CD4-positive, alpha-beta T cell treated with Interleukin-15 for 1 hour (primary cell): ENCODE results near the gene ARMCX5.
A peak's percentile ranks its signal among the peaks of the same experiment; 100 is the strongest.

Source experiments
- DNase-seq: peaks from one replicate; pipeline ENCODE4 v3.0.0-alpha.2; 2020

ARMCX5 gene

DNA sequence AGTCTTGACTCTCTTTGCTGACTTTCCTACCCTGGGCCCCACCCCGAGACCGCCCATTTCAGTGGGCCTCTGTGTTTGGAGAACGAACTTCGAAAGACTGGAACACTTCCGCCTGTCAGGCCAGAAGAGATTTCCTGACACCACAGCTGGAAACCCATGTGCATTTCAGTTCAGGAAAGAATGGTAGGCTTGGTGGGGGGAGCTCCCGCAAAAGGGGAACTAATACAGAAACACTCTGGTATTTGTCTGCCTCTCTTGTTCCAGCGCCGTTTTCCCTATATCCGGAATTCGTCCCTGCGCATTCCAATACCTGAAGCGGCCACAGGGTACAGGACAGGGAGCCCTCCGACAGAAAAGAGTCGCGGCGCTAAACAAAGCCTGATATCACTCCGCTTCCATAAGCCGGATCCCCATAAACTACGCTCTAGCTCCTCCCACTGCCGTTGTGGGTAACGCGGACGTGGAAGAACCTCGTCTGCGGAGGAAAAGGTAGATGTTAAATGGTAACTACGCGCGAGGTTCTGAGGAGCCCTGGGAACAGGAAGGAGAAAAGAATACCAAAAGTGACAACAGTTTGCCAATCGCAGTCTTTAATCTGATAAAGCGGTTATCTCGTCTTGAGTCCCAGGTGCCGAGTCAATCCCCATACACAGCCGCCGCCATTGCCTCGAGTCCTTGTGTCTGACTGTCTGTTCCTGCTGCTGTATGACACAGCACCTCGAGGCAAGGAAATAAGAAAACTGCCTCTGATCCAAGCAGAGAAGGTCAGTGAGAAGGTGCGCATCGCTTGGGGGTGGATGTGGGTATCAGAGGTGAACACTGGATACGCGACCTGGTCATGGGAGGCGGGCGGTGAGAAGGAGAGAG lies at the start of gene ARMCX5:
ARMCX5 (plus strand) TSS at position 432 of the 867 bp plus-strand sequence. CDS start 2,627 bp downstream, outside the sequence.
- peak; percentile 74 for DNase-seq

DNA sequence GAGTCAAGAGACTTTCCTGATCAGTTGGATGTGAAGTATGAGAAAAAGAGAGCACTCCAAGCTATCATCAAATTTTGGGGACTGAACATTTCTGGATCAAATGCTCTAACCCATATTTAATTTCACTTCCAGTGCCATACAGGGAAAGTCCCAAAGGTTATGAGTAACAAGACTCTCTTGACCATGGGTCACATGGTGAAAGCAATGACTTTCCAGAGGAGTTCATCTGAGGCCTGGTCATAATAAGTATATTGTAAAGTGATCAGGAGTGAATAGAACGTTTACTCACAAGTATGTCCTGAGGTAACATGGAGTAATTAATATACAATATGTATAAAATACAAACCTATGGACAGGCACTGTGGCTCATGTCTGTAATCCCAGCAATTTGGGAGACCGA lies 40.7 kb upstream of the ARMCX5 start:
- no peak for DNase-seq

DNA sequence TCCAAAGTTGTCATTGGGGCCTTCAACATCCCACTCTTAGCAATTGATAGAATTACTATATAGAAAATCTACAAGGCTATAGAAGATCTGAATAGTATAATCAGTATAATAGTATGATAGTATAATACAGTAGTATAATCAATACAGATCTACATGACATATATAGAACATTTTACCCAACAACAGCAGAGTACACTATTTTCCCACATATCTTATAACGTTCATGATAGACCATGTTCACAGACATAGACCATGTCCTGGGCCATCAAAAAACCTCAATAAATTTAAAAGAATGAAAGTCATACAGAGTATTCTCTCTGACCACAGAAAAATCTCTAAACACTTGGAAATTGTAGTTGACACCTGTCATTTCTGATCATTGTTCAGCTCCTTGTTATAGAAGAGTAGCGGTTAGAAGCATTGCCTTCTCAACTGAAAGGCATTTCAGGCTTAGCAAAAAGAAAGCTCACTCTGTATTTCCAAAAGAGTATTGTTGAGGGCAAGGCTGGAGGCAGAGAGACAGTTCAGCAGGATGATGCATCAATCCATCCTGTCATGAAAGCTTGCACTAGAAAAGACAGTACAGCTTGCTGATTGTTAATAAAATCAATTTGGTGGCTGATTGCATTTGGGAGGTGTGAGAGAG lies 38.8 kb upstream of the ARMCX5 start:
- DNase-seq = no peak

DNA sequence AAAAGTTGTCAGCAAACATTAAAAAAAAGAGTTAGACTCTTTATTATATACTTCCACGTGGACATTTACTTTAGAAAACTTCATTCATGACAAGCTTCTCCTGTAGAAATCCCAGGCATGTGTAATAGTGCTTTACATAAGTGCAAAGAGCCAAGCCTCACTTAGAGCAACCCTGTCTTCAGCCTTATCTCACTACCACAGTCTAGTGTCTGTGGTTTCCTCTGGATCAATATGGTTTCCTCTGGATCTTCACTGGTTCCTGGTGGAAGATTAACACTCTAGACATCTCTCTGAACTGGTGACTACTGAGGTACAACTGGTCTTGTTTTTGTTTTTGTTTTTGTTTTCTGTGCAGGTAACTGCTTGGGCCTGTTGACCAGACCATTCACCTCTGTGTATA lies 18.4 kb upstream of the ARMCX5 start:
- no peak for DNase-seq

DNA sequence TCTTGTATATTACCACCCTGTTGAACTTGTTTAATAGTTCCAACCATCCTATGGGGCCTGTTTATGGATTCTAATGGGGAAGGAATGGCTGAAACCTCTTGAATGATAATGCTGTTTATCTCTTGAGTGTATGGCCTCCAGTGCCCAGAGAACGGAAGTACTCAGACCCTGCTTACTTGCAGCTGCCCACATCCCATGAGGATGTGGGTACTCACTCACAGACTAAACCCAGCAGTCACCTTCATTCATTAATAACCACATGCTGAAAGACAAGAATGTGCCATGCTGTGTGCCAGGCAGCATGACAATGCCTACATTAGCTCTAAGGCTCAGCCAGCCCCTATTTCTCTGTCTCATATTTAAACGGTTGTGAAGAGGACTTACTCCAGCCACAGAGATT lies 5.9 kb upstream of the ARMCX5 start:
- no peak for DNase-seq

DNA sequence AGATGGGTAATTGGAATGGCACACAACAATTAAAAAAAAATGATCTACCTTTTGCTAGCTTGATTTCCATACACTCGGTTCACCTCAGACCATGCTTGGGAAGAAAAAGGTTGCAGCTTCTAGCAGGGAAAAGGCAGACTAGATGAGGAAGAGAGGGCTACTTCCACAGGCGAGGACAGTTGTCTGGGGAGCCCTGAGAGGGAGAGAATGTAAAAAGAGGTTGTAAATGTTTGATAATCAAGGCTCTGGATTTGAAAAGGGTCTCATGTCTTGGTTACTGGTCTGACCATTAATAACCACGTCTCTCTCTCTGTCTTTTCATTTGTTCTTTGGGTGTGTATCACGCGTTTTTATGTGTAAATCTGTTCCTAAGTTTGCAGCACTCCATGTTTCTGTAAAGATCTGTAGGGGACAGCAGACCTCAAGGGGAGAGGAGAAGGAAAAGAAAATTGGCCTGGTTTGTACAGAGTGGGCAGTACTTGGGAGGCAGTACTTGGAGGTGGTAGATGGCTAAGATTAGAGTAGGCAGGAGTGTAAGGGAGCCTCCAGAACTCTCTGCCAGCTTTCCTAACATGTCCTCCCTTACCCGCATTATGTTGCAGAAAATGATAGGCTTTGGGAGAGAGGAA lies 750 bp downstream of the ARMCX5 start:
- DNase-seq = no peak

DNA sequence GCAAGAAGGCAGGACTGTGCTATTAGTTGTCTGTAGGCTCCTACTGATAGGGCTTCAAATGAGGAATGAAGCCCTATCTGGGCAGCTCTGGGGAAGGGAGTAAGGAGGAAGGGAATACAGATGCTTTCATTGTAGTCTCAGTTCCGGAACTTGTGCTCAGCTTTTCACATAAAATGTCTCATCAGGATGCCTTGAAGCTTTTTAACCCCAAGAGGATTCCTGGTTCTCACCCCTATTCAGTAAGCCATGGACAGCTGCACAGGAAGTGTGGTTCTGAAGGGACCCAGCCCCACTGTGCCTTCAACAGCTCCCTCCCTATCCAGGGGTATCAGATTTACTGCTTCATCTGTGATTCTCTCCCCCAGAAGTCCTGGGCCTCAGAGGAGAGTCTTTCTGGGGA lies 5.0 kb downstream of the ARMCX5 start:
- no peak for DNase-seq

DNA sequence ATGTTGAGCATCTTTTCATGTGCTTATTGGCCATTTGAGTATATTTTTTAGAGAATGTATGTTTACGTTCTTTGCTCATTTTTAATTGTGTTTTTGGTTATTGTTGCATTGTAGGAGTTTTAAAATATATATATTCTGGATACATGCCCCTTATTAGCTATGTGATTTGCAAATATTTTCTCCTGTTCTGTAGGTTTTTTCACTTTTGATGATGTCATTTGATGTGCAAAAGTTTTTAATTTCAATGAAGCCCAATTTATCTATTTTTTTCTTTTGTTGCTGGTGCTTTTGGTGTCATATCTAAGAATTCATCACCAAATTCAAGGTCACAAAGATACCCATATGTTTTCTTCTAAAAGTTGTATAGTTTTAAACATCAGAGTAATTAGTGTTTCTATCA lies 6.8 kb downstream of the ARMCX5 start:
- DNase-seq = no peak

DNA sequence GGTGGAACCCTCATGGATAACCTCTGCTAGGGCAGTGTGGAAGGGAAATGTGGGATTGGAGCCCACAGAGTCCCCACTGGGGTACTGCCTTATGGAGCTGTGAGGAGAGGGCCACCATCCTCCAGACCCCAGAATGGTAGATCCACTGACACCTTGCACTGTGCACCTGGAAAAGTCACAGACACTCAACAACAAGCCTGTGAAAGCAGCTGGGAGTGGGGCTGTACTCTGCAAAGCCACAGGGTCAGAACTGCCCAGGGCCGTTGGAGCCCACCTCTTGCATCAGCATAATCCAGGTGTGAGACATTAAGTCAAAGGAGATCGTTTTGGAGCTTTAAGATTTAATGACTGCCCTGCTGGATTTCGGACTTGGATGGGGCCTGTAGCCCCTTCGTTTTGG lies 11.6 kb downstream of the ARMCX5 start:
- DNase-seq = no peak

DNA sequence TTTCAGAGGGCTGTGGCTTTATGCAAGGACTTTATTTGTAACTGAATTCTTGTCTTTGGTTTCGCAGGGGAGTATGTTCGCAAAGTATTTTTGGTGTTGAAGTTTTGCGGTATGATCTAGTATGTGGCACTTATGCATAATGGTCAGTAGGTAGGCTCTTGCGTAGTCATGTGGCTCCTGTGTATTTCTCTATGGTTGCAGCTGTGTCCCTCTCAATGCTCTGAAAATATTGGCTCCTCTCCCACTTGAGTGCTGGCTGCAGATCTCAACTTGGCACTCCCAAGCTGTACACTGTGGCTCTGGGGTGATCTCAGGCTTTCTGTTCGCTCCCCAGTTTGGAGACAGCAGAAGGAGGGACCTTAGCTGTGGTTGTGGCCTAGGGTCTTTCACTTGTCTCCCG lies 24.8 kb downstream of the ARMCX5 start:
- no peak for DNase-seq

DNA sequence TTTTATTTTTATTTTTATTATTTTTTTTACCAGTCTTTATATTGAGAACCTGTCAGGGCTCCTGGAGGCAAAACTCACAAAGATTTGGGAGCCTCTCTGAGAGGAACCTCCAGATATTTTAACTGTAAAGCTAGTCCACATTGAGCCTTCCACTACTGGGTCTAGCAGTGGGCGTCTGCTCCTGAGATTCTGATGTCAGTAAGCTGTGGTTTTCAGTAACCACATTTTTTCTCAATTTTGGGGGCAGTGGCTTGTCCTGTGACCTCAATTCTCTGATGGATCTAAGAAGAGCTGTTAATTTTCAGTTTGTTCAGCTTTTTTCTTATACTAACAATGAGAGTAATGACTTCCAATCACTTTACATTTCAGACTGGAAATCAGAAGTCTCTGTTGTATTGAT lies 28.3 kb downstream of the ARMCX5 start:
- DNase-seq = no peak

DNA sequence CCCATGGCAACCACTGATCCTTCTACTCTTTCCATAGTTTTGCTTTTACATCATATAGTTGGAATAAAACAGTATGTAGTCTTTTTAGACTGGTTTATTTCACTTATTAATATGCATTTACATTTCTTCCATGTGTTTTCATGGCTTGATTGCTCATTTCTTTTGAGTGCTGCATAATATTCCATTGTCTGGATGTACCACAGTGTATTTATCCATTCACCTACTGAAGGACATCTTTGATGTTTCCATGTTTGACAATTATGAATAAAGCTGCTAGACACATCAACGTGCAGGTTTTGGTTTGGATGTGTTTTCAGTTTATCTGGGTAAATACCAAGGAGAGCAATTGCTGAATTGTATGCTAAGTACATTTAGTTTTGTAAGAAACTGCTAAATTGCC lies 38.2 kb downstream of the ARMCX5 start:
- DNase-seq = no peak

DNA sequence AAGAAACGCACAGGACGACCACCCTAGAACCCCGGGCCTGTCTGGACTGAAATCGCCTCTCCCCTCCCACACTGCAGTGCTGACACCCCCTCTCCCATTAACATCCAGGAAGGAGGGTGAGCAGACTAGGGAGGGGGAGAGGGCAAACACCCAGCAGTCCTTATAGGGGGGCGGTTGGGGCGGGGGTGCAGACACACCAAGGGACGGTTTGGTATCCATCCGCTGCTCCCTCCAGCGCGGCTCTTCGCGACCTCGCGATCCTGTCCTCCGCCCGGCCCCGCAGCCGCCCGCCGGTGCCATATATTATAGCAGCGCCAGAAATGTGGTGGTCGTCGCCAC lies 51.6 kb downstream of the ARMCX5 start:
- no peak for DNase-seq

DNA sequence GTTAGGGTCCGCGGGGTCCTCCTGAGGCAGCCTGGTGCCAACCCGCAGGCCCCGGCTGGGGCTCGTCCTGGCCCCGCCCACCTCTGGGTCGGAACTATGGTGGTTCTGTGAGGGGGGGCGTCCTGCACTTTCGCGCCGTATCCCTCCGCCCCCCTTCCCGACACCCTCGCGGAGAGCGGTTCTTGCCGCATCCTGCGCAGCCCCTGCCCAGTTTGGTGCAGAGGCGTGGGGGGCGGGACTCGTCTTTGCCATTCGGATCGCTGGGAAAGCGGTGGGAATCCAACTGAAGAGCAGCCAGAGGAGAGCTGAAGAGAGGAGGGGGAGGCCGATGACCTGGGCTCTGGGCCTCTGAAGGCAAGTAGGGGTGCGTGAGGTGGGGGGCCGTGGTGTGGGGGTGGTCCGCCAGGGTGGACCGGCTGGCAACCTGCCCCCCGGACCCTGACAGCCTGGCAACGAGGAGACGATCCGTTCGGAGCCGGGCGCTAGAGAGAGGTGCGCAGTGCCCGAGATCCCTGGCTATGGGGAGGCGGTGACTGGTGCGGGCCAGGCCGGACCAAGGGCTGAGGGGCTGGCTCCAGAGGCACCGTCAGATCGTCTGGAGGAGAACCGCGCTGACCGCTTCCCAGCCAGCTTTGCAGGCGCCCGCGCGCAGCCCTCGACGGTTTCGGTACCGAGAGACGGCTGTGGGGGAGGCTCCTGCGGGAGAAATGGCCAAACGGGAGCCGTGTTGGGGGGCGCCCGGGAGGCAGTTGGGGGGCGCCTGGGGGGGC lies 52.1 kb downstream of the ARMCX5 start, which contains the start of gene GPRASP1:
GPRASP1 (plus strand) TSS at position 242 of the 770 bp plus-strand sequence. CDS start 2,431 bp downstream, outside the sequence.
- DNase-seq = peak; percentile 74

DNA sequence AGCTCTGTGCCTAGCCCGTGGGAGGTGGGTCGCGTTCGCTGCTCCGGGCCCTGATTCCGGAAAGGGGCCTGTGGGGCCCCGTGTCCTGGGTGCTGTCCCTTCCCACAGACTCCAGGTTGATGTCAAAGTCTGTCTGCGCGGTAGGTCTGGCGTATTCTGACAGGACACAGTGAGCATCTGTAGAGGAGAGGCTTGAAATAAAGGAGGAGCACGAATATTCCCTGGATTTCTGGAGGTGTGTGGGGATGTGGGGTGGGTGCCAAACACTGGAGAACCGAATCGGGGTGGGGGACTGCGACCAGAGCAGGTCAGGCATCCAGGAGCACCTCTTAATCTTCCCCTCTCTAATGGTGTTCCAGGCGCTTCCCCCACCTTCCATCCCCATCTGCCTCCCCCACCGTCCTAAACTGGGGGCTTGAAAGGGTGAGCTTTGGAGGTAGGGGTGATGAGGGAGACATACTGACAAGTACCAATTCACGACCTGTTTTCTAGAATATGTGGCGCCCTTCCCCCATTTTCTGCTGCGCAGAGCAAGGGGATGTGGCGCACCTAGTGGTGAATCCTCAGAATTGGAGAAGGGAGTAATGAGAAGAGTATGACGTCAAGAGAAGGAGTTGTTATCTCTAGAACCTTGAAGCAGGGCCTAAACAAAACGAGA lies 52.8 kb downstream of the ARMCX5 start:
- DNase-seq = peak; percentile 75
